D721Med (cell line): ENCODE data around the gene RTN1.
"Not testable (repeated sequence)": the region's sequence is repeated elsewhere in the genome, so short reads cannot be mapped to it uniquely, and the experiment has no call there.

Experiments
- DNase-seq: peaks from one replicate; pipeline ENCODE4 v3.0.0; 2011; ENCODE audit warnings: low spot score; ENCODE audit not compliant: insufficient read length
- FAIRE-seq: peaks from 2 replicates; lab custom pipeline; 2011; peaks lifted over from hg19 to GRCh38; lab: Jason Lieb, UNC
- TF ChIP-seq, protein P1 (sequence below): IDR thresholded peaks from 2 replicates; pipeline ENCODE4 v1.5.1; 2012; ENCODE audit warnings: mild to moderate bottlenecking, control low read depth; ENCODE audit not compliant: insufficient read depth; ENCODE audit errors: missing control alignments

The RTN1 gene

DNA sequence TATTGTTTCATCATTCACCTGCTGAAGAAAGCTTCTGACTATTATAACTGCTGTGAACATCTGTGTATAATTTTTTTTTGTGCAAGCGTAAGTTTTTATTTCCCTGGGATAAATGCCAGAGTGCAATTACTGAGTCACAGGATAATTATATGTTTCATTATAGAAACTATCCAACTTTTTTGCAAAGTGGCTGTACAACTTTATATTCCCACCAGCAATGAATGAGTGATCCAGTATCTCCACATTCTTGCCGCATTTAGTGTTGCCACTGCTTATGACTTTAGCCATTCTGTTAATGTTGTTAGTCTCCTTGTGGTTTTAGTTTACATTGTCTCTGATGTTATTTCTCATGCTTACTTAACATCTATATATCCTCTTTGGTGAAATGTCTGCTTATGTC, 205.8 kb downstream of the RTN1 start:
- DNase-seq (no peak), FAIRE-seq (no peak)
- TF ChIP-seq, protein P1, sequence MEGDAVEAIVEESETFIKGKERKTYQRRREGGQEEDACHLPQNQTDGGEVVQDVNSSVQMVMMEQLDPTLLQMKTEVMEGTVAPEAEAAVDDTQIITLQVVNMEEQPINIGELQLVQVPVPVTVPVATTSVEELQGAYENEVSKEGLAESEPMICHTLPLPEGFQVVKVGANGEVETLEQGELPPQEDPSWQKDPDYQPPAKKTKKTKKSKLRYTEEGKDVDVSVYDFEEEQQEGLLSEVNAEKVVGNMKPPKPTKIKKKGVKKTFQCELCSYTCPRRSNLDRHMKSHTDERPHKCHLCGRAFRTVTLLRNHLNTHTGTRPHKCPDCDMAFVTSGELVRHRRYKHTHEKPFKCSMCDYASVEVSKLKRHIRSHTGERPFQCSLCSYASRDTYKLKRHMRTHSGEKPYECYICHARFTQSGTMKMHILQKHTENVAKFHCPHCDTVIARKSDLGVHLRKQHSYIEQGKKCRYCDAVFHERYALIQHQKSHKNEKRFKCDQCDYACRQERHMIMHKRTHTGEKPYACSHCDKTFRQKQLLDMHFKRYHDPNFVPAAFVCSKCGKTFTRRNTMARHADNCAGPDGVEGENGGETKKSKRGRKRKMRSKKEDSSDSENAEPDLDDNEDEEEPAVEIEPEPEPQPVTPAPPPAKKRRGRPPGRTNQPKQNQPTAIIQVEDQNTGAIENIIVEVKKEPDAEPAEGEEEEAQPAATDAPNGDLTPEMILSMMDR: no peak

DNA sequence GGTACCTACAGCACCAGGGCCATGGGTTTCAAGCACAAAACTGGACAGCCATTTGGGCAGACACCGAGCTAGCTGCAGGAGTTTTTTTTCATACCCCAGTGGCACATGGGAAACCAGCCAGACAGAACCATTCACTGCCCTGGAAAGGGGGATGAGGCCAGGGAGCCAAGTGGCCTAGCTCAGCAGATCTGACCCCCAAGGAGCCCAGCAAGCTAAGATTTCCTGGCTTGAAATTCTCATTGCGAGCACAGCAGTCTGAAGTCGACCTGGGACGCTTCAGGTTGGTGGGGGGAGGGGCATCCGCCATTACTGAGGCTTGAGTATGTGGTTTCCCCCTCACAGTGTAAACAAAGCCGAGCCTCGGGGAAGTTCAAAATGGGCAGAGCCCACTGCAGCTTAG, 212.8 kb downstream of the RTN1 start:
- FAIRE-seq: no peak
- no peak for DNase-seq

DNA sequence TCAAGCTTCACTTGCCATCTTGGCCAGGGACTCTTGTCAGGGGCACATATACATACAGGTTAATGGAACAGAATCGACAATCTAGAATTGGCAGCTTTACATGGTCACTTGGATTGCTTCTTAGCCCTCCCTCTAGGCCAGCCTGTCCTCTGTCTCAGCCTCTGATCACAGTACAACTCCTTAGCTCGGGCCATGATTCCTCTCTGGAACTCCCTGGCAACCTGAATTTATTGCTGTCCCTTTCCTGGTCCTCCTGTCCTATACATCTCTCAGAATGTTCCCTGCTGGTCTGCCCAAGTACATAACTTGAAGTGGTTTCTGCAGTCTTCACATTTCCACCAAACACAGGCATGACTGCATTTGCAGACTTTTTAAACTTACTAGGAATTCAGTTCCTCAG, 214.1 kb downstream of the RTN1 start:
- FAIRE-seq: no peak
- TF ChIP-seq, protein P1: no peak
- DNase-seq: no peak

More for the DNA sequence above, 212.8 kb downstream of the RTN1 start:
- TF ChIP-seq, protein P1: no peak

DNA sequence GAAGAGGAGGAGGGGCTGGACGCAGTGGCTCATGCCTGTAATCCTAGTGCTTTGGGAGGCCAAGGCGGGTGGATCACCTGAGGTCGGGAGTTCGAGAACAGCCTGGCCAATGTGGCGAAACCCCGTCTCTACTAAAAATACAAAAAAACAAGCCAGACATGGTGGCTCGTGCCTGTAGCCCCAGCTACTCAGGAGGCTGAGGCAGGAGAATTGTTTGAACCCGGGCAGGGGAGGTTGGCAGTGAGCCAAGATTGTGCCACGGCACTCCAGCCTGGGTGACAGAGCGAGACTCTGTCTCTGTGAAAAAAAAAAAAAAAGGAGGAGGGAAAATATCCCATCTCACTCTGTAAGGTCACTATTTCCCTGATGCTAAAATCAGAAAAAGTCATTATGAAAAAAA, 216.4 kb downstream of the RTN1 start:
- not testable (repeated sequence) for DNase-seq, FAIRE-seq

DNA sequence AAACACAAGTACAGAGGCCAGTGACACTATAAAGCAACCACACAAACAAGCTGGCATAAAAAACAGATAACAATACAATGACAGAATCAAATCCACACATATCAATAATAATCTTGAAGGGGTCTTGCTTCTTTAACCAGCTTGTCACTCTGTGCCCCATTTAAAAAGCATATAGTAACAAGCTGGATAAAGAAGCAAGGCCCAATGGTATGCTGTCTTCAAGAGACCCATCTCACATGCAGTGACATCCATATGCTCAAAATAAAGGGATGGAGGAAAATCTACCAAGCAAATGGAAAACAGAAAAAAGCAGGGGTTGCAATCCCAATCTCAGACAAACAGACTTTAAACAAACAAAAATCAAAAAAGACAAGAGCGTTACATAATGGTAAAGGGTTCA, 223.7 kb downstream of the RTN1 start:
- not testable (repeated sequence) for DNase-seq, FAIRE-seq

DNA sequence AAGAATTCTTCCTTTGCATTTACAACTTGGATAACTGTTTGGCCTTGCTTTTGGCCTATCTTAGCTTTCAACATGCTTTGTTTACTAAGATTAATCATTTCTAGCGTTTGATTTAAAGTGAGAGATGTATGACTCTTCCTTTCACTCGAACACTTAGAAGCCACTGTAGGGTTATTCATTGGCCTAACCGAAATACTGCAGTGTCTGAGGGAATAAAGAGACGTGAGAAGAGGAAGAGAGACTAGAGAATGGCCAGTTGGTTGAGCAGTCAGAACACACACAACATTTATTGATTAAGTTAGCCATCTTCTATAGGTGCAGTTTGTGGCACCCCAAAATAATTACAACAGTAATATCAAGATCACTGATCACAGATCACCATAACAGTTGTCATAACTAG, 231.7 kb downstream of the RTN1 start:
- TF ChIP-seq, protein P1: no peak
- FAIRE-seq (no peak), DNase-seq (no peak)

DNA sequence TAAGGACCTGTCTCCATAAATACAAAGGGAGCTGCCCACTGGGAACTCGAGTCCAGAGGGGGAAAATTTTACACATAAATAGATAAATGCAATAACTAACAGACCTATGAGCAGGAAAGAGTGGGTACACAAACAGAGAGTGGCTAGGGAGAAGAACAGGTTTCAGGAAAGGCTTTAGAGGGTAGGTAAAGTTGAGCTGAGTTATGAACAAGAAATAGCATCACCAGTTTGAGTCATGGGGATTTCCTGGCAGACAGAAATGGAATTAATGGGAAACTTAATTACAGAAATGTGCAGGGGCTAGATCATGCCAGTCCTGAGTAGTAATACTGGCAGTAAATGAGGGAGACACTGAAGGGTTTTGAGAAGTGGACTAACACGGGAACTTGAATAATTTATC, 236.0 kb downstream of the RTN1 start:
- no peak for FAIRE-seq

DNA sequence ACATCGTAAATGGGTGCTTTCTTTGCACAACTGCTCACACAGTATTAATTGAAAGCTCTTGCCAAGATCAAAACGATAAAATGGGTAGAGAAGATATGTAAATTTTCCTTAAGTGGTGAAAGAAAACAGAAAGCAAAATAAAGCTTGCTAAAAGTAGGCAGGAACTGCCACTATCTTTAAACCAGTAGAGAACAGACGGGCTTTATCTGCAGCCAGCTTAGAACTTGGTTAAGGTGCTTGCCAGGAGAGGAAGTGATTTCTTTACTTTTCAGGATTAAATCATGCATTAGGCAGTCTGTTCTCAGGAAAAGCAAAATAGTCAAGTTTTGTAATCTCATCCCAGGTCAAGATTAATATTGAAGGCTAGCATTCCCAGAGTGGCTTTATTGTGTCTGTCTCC, 237.1 kb downstream of the RTN1 start:
- FAIRE-seq (no peak), DNase-seq (no peak)
- TF ChIP-seq, protein P1: no peak

More for the DNA sequence above, 236.0 kb downstream of the RTN1 start:
- TF ChIP-seq, protein P1: no peak
- no peak for DNase-seq
